ENCODE measurements around the gene OLFML2B.

DNA sequence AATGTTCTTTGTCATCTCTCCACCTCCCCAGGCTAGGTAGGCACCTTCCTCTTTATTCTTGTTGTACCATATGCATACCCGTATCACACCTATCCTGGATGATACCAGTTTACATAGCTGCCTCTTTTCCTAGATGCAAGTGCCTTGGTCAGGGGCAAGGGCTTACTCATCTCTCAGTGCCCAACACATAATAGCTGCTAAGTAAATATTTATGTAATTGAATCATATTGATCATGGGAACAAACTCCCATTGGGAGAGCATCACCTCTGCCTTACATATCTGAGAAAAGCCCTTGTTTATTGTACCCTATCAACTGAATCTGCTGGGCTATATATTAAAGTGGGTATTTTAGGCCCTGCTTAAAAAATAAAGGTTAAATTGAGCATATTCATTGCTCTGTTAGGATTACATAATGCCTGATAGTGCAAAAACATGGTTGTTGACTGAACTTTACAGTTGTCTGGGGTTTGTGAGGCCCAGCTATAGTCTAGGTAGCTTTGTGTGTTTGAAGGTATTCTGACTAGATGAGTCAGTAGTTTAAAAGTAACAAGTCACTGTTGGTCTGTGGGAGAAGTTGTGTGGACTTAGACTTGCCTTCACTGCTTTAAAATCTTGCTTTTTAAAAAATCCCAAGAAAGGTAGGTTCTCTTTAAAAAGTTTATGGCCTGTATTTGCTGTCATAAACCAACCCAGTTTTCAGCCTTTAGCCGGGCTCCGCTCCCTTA, 82.6 kb downstream of the OLFML2B start:
- TF ChIP-seq, protein P1, sequence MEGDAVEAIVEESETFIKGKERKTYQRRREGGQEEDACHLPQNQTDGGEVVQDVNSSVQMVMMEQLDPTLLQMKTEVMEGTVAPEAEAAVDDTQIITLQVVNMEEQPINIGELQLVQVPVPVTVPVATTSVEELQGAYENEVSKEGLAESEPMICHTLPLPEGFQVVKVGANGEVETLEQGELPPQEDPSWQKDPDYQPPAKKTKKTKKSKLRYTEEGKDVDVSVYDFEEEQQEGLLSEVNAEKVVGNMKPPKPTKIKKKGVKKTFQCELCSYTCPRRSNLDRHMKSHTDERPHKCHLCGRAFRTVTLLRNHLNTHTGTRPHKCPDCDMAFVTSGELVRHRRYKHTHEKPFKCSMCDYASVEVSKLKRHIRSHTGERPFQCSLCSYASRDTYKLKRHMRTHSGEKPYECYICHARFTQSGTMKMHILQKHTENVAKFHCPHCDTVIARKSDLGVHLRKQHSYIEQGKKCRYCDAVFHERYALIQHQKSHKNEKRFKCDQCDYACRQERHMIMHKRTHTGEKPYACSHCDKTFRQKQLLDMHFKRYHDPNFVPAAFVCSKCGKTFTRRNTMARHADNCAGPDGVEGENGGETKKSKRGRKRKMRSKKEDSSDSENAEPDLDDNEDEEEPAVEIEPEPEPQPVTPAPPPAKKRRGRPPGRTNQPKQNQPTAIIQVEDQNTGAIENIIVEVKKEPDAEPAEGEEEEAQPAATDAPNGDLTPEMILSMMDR (IDR thresholded peaks at IDR 0.05) = no peak
- no peak for TF ChIP-seq POLR2A (IDR thresholded peaks at IDR 0.05)

Data from uterus (tissue), 2 donors.